SHP77 treated with DMSO at 0.1 percent for 48 hours (cell line): ENCODE measurements around the gene GDAP1L1.
"Not testable (repeated sequence)": the region's sequence is repeated elsewhere in the genome, so short reads cannot be mapped to it uniquely, and the experiment has no call there.

ENCODE experiments used
- DNase-seq: peaks from one replicate; lab custom pipeline; 2025; lab: John Stamatoyannopoulos, UW

GDAP1L1 gene

DNA sequence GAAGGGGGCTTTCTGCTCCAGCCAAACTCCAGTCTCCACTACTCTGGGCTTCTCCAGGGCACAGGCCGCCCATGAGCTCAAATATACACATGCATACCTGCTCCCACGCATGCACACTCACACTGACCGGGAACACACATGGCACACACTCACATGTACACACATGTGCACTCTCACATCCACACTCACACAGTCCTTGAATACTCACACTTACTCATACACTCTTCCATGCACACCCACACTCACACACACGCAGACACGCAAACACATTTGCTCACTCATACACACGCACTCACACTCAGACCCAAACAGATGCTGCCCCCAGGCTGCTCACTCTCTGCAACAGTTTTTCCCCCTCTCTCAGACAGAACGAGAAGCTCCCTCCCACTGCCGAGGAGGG, 7.0 kb downstream of the GDAP1L1 start:
- DNase-seq, result no peak

- DNase-seq, result no peak
Measured at GRCh38 chr20:44255942-44256341, 8.8 kb downstream of the GDAP1L1 start.

- no peak for DNase-seq
Measured at GRCh38 chr20:44256961-44257360, 9.9 kb downstream of the GDAP1L1 start.

DNA sequence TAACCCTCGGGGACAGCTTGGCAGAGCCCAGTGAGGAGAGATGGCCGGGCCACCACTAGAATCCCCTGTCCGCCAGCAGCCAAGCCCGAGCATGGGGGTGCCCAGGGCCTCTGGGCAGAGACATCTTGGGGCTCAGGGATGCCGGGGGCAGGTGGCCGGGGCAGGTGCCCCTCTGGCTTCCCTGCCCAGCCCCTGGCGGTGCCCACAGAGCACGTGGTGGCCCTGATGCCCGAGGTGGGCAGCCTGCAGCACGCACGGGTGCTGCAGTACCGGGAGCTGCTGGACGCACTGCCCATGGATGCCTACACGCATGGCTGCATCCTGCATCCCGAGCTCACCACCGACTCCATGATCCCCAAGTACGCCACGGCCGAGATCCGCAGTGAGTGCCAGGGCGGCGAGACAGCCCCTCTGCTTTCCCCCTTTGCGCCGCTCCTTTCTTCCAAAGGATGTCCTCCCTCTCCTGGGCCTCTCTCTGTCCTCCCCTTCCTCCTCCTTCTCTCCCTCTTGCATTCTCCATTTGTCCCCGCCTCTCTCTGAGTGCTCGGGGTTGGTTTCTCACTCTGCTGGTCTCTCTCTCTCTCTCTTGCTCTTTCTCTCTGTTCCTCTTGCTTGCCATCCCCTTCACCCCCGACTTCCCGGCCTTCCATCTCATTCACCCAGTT, 11.2 kb downstream of the GDAP1L1 start:
- no peak for DNase-seq

- no peak for DNase-seq
Measured at GRCh38 chr20:44264287-44264686, 17.2 kb downstream of the GDAP1L1 start.

DNA sequence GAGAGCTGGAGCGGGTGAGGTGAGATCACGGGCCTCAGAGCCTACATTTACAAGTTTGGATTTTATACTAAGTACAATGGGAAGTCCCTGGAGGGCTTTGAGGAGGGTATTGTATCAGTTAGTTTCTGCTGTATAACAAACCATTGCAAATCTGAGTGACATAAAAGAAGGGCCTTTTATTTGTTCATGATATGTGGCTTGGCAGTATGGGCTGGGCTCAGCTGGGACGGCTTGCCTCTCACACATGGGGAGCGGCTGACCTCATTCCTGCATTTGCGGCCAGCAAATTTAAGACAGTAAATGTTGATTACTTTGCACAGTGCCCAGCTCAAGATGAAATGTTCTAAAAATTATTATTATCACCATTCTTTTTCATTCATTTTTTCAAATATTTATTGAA, 21.7 kb downstream of the GDAP1L1 start:
- DNase-seq, result no peak

GRCh38 chr20:44271915-44272663, 25.0 kb downstream of the GDAP1L1 start:
- DNase-seq, result no peak

DNA sequence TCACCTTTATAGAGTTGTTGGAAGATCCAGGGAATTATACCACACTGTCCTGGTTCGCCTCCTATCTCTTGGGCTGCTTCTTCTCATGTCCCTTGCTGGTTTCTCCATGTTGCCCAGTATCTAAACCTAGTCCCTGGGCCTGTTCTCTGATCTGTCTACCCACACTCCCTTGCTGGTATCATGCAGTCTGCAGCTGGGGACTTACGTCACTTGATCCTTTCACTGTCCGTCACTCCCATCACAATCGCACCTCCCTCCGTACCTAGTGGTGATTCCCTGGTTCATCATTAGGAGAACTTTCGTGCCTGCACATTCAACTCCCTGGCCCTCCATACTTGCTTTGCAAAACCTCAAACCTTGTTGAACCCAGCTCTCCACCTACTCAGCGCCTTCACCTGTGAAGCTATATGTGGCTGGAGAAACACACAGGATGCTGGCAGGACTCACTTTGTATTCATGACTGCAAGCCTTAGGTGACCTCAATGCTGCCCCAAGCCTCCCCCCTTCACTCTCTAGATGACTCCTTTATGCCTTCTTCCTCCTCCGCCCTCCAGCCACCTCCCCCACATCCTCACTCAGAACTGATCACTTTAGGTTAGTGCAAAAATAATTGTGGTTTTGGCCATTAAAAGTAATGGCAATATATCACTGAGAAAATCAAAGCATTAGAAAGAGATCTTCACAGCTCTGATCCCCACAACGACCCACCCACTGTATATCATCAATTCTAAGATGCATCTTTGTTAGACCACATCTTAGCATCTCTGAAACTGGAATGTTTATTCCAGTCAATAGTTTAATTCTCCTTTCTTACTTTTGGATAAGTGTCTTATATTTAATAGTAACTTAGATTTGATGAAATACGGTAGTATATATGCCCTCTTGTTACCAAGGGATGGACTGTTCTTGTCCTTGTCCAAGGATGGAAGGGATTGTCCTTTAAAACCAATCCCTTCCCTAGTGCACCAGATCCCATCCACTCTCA, 26.4 kb downstream of the GDAP1L1 start:
- no peak for DNase-seq

DNA sequence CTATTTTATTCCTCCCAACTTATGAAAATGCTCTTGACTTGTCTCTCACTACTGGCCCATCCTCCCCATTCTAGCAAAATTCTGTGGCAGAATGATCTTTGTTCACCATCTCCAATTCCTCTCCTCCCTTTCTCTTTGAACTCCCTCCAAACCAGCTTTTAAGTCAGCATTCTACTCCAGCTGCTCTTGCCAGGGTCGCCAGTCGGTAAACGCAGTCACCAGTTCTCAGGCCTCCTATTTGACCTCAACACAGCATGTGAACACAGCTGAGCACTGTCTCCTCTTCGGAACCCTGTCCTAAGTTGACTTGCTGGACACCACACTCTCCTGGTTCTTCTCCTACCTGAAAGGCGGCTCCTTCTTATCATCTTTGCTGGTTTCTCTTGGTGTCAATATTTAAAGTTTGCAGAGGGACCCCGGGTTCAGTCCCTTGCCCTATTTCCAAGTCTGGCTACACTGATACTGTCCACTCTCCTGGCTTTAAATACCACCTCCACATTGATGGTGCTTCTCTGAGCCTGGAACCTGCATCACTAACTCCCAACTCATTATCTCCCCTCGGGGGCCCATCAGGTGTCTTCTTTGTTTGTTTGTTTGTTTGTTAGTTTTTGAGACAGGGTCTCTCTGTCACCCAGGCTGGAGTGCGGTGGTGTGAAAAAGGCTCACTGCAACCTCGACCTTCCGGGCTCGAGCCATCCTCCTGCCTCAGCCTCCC, 27.4 kb downstream of the GDAP1L1 start:
- no peak for DNase-seq

- DNase-seq, result no peak
Measured at GRCh38 chr20:44279228-44279627, 32.1 kb downstream of the GDAP1L1 start.

DNA sequence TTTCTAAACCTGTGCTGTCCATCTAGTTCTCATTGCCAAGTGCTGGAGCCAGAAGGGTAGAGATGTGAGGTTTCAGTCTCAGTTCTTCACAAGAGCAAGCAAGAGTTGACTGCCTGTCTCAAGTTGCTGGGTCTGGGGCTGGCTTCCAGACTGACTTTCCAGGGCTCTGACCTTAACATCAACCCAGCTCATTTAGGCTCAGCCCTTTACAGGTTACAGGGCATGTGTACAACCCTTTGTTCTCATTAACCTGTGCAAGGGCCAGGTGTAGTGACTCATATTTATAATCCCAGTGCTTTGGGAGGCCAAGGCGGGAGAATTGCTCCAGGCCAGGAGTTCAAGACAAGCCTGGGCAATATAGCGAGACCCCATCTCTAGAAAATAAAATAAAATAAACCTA, 33.3 kb downstream of the GDAP1L1 start:
- no peak for DNase-seq

GRCh38 chr20:44282192-44282591, 35.1 kb downstream of the GDAP1L1 start:
- no peak for DNase-seq

DNA sequence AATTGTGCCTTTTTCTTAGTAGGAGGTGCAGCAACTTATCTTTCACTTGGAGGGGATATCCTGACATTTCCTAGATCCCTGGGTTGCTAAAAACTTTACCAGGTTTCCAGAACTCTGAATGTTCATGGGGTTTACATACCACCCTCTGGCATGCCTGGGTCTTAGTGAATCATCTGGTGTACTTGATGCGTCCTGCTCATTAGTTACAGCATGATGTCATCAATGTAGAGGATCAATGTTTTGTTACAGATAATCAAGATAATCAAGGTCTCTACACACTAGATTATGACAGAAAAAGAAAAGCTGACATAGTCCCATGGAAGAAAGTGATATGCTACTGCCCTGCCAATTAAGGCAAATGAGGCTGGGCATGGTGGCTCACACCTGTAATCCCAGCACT, 36.9 kb downstream of the GDAP1L1 start:
- DNase-seq, result no peak

DNA sequence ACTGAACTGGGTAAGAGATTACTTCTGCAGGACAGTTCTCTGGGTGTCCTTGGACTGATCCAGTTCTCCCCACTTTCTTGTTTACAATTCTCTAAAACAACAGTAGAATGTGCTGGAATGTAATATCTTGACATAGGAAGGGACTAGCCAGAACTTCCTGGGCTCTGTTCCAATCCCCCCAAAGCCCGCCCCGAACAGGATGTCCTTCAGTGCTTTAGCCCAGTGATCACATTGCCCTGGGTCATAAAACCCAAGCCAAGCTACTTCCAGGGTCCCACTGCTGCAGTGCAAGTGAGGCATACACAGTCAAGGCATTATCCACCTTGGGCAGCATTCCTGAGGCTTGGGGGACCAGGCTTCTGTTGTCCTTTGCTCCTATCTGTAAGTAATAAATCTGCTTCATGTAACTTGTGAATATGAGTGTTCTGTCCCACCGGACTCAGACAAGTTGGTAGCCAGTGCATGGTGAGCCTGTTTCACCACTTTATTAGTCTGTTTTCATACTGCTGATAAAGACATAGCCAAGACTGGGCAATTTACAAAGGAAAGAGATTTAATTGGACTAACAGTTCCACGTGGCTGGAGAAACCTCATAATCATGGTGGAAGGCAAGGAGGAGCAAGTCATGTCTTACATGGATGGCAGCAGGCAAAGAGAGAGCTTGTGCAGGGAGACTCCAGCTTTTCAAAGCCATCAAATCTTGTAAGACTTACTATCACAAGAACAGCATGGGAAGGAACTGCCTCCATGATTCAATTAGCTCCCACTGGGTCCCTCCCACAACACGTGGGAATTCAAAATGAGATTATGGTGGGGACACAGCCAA, 40.4 kb downstream of the GDAP1L1 start:
- DNase-seq, result no peak

DNA sequence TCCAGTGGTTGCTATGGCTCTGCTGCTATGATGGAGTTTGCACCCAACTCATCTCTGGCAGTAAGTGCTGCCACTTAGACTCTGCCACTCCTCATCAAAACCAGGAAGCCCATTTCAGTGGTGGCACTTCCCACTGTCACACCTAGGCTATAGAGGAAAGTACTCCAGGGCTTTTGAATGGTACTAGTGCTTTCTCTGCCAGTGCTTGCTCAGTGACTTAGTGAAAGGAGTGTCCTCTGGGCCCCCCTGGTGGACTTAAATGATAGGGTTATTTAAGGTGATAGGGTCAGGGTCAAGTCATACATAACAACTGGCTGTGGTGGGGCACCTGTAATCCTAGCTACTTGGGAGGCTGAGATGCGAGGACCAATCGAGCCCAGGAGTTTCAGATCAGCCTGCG, 41.1 kb downstream of the GDAP1L1 start:
- DNase-seq, result no peak

- no peak for DNase-seq
Measured at GRCh38 chr20:44291754-44292153, 44.6 kb downstream of the GDAP1L1 start.

- no peak for DNase-seq
Measured at GRCh38 chr20:44296011-44296410, 48.9 kb downstream of the GDAP1L1 start.

DNA sequence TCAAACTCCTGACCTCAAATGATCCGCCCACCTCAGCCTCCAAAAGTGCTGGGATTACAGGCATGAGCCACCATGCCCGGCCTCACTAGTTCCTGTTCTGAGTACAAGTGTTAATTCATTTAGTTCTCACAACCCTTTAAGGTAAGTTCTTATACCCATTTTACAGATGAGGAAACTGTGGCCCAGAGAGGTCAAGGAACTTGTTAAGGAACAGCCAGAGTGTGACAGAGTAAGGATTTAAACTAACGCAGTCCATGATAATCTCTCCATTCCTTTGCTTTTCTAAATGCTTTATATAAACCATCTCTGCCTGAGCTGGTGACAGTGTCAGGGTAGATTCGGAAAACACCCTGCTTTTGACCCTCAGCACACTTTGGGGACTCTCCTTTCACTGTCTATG, 50.6 kb downstream of the GDAP1L1 start:
- no peak for DNase-seq

- not testable (repeated sequence) for DNase-seq
Measured at GRCh38 chr20:44299011-44299535, 52.0 kb downstream of the GDAP1L1 start.

DNA sequence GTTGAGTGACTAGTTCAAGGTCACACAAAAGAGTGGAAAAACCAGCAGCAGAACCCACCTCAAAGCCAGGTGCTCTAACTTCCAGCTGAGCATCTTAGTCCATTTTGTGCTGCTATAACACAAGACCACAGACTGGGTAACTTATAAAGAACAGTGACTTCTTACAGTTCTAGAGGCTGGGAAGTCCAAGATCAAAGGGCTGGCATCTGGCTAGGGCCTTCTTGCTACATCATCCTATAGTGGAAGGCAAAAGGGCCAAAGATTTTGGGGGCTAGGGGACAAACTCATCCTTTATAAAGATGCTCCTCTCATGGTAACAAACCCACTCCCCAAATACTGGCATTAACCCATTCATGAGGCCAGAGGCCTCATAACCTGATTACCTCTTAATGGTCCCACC, 54.2 kb downstream of the GDAP1L1 start:
- DNase-seq, result no peak
